Progenitor cell of endocrine pancreas (in vitro differentiated cells): Measurements from ENCODE around the gene PLA2G2E. TPM values are rescaled to one million over a fixed set of nuclear protein-coding genes. Genes with fewer than 3 reads are reported as not detected.
"Not testable (repeated sequence)": the region's sequence is repeated elsewhere in the genome, so short reads cannot be mapped to it uniquely, and the experiment has no call there.

Experiments
- DNase-seq: peaks from one replicate; pipeline ENCODE4 v3.0.0; 2021; ENCODE audit warnings: low spot score; ENCODE audit not compliant: unreplicated experiment
- H3K27ac Mint-ChIP-seq: 2 replicates; pipeline ENCODE4 v1.8.0; 2021; ENCODE audit warnings: mild to moderate bottlenecking, moderate library complexity, mixed read lengths
- H3K27me3 Mint-ChIP-seq: 2 replicates; pipeline ENCODE4 v1.8.0; 2021; ENCODE audit warnings: mixed read lengths
- H3K36me3 Mint-ChIP-seq: 2 replicates; pipeline ENCODE4 v1.8.0; 2022; ENCODE audit warnings: mixed read lengths; ENCODE audit not compliant: insufficient read depth
- H3K4me1 Mint-ChIP-seq: 2 replicates; pipeline ENCODE4 v1.8.0; 2021; ENCODE audit warnings: low read depth, mixed read lengths
- H3K4me3 Mint-ChIP-seq: 2 replicates; pipeline ENCODE4 v1.8.0; 2021; ENCODE audit warnings: low read depth, mild to moderate bottlenecking, moderate library complexity, mixed read lengths
- H3K9me3 Mint-ChIP-seq: 2 replicates; pipeline ENCODE4 v1.8.0; 2021; ENCODE audit warnings: low read depth, mixed read lengths
- CTCF ChIP-seq: fragments of 200-600 bp; sonication (generic); IDR thresholded peaks from one replicate; pipeline ENCODE4 v1.5.0; 2021; ENCODE audit warnings: antibody characterized with exemption, mild to moderate bottlenecking; ENCODE audit not compliant: unreplicated experiment
- total RNA-seq: library from RNA; stranded (reverse); gene quantifications from 2 replicates; pipeline ENCODE4 v1.2.1, GENCODE V29; 2021

The PLA2G2E gene
- total RNA-seq, 1 donor from 2014 or later = not detected

GRCh38 chr1:19888112-19888511, 35.3 kb downstream of the PLA2G2E start:
- no peak for TF ChIP-seq CTCF
- H3K4me1 Mint-ChIP-seq = peaks cover 14% of the 10 kb centered on the region
- no peak overlapping the region for H3K4me3 Mint-ChIP-seq
- H3K36me3 Mint-ChIP-seq = peaks cover 10% of the 10 kb centered on the region
- no peak overlapping the region for H3K27ac Mint-ChIP-seq
- no peaks in the 10 kb centered on the region for H3K27me3 Mint-ChIP-seq
- no peak for DNase-seq
- H3K9me3 Mint-ChIP-seq = no peaks in the 10 kb centered on the region

- Mint-ChIP-seq H3K9me3 (peaks cover 3% of the 10 kb centered on the region), H3K27ac (no peak overlapping the region), H3K36me3 (no peaks in the 10 kb centered on the region), H3K4me1 (peaks cover 16% of the 10 kb centered on the region), H3K27me3 (no peaks in the 10 kb centered on the region), H3K4me3 (no peak overlapping the region)
- no peak for TF ChIP-seq CTCF
- DNase-seq = no peak
Measured at GRCh38 chr1:19885821-19886220, 37.6 kb downstream of the PLA2G2E start.

DNA sequence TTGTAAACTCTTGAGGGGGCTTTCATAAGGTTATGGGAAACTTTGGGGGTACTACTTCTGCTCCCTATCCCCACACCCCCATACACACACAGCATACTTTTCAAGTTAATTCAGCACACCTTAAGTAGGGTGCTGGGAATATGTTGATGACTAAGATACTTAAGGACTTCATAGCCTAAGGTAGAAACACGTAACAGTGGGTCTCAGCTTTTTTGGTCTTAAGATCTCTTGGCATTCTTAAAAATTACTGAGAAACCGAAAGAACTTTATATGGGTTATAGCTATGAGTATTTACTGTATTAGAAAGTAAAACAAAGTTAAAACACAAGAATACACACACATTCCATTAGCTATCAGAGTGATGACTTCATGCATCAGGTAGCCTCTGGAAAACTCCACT, 39.1 kb downstream of the PLA2G2E start:
- DNase-seq = no peak
- H3K27me3 Mint-ChIP-seq = no peaks in the 10 kb centered on the region
- no peak for TF ChIP-seq CTCF
- H3K9me3 Mint-ChIP-seq = peaks cover 3% of the 10 kb centered on the region
- H3K4me1 Mint-ChIP-seq = peaks cover 12% of the 10 kb centered on the region
- no peaks in the 10 kb centered on the region for H3K36me3 Mint-ChIP-seq
- peak overlapping the region; percentile 83 for H3K4me3 Mint-ChIP-seq
- H3K27ac Mint-ChIP-seq = no peak overlapping the region

DNA sequence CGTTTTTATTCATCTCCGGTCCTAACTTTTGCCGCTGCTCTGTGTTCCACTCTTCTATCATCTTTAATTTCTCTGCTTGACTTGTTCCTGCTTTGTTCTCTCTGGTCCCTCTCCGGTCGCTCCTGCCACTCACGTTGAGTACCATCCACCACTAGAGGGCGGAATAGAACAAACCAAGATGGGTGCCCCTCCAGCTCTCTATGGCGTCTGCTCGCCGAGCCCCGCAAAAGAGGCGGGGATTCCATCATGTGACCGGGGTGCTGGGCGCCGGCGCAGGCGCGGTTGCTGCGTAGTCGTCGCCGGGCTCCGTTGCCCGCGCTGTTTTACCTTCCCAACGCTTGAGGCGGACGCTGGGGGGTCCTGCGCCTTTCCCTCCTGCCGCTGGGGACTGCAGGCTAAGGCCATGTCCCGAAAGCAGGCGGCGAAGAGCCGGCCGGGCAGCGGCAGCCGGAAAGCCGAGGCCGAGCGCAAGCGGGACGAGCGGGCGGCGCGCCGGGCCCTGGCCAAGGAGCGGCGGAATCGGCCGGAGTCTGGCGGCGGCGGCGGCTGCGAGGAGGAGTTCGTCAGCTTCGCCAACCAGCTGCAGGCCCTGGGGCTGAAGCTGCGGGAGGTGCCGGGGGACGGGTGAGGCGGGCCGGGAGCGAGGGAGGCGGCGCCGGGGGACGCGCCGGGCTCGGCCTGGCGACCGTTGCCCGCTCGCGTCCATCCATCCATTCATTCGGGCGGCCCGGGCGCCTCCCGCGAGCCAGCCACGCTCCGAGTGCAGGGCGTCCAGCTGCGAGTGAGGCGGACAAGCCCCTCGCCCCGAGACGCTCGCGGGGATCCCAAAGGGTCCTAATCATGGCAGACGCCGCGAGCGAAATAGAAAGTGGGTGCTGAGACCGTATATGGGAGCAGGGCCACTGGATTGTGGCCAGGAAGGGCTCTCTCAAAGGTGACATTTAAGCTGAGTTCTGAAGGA, 41.0 kb downstream of the PLA2G2E start, which contains the start of gene OTUD3:
OTUD3 (plus strand) TSS at position 285 of the 961 bp plus-strand sequence; CDS start at position 404, 119 bp downstream.
- Mint-ChIP-seq H3K27ac (peak within 1 kb of the TSS; percentile 63), H3K4me3 (peak within 1 kb of the TSS; percentile 83), H3K9me3 (peaks cover 3% of the 10 kb centered on the region), H3K4me1 (peaks cover 10% of the 10 kb centered on the region), H3K36me3 (no peaks in the 10 kb centered on the region), H3K27me3 (peaks cover 3% of the 10 kb centered on the region)
- TF ChIP-seq CTCF = peak; percentile 85
- peak; percentile 97 for DNase-seq

- not testable (repeated sequence) for H3K36me3 Mint-ChIP-seq, H3K4me3 Mint-ChIP-seq, H3K27ac Mint-ChIP-seq, H3K27me3 Mint-ChIP-seq, DNase-seq, H3K9me3 Mint-ChIP-seq
- peaks cover 10% of the 10 kb centered on the region for H3K4me1 Mint-ChIP-seq
Measured at GRCh38 chr1:19880841-19881240, 42.6 kb downstream of the PLA2G2E start.
